Fibroblast of lung (primary cell): Measurements from ENCODE around the gene ERFE.

Source experiments
- CTCF ChIP-seq, 2 donors: IDR thresholded peaks in 1 of 2; conservative IDR thresholded peaks in 1 of 2; 1 replicate in 1 of 2; 2 replicates in 1 of 2; pipeline ENCODE4 v1.5.1; 2011 to 2012; ENCODE audit warnings: low read length in 2 of 2, control low read depth in 1 of 2, inconsistent platforms in 1 of 2, low read depth in 1 of 2, mild to moderate bottlenecking in 1 of 2
- EZH2 ChIP-seq: IDR thresholded peaks from 2 replicates; pipeline ENCODE4 v1.5.1; 2012; ENCODE audit warnings: low read length, control low read depth, mild to moderate bottlenecking; ENCODE audit errors: missing control alignments

GRCh38 chr2:238168196-238169047, 9.7 kb downstream of the ERFE start:
- no peak for TF ChIP-seq CTCF (conservative IDR thresholded peaks at IDR 0.05 in 1 of 2, IDR thresholded peaks at IDR 0.05 in 1 of 2; ENCODE audit: low read depth in 1 of 2, low read length in 2 of 2)
- no peak for TF ChIP-seq EZH2
